GM19455 (cell line): Measurements from ENCODE around the gene COX17.

Experiments
- ATAC-seq: cut with Tn5 transposase; IDR thresholded peaks from one replicate; pipeline ENCODE4 v1.9.1; 2021; ENCODE audit not compliant: unreplicated experiment

COX17 gene

DNA sequence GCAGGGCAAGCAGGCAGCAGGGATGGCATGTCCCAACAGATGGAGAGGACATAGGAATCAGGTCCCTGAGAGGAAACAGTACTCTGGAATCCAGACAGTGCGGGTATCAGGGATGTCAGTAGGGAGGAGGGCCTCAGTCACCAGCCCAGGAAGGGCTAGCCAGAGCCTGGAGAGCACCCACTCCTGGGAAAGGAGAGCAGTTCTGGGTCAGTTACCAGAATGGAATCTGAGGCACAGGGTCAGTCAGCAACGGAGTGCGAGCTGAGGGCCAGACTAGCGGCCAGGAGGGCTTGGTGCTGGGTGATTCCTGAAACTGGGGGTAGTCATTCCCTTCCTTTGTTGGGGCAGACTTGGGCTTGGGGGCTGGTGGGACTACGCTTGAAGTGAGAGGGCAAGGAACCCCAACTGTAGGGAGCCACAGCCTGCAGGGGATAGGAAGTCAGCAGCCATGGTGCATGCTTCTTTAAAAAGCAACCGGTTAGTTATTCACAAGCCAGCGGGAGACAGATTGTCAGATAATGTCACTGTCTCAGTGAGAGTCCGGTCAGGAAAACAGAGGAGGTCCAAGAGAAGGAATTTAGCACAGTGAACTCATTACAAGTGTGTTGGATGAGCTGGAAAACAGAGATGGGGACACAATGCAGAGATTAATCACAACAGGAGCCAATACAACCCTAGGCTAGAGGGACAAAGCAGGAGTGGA, 51.6 kb downstream of the COX17 start:
- ATAC-seq = no peak

- ATAC-seq = no peak
Observed at GRCh38 chr3:119624002-119624720, 53.0 kb downstream of the COX17 start.

DNA sequence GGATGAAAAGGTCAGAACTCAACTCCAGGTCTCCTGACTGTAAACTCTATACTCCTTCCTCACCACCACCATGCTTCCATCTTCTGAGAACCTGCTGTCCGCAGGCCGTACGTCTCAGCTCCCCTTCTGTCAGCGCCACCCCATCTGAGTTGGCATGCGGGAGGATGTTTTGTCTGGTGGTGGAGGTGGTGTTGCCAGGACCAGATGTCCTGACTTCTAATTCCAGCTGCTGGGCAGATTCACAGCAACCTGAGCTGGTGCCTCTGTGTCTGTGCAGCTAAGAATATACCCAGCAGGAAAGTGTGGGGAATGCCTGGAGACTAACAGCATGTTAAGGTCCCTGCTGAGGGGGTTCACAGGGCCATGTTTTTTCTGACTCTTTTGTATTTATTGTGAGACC, 56.3 kb downstream of the COX17 start:
- no peak for ATAC-seq
